Brain pericyte (primary cell): Measurements from ENCODE around the gene MRPL30.
"Not testable (repeated sequence)": the region's sequence is repeated elsewhere in the genome, so short reads cannot be mapped to it uniquely, and the experiment has no call there.

ENCODE experiments used
- DNase-seq: peaks from one replicate; pipeline ENCODE4 v3.0.0-alpha.2; 2012; ENCODE audit warnings: low read depth, low spot score

MRPL30 gene

GRCh38 chr2:99184811-99185210, 3.8 kb downstream of the MRPL30 start:
- no peak for DNase-seq

DNA sequence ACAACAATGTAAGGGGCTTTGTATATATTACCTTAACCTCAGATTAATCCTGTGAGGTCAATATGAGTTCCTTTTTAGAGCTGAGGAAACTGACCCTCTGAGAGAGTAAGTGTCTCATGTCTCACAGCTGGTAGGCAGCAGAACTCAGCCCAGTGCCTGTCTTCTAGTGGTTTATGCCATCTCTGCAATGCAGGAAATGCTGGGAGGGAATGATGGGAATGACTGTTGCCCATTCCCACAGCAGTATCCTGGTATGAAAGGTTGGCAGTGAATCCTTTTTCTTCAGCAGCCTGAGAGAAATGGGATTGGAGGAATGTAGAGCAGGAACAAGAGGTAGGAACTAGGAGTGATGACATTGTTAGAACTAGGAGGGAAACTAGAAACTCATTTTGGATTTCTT, 6.0 kb downstream of the MRPL30 start:
- DNase-seq: no peak

- DNase-seq: no peak
Observed at GRCh38 chr2:99188357-99188756, 7.4 kb downstream of the MRPL30 start.

GRCh38 chr2:99190548-99190947, 9.6 kb downstream of the MRPL30 start:
- DNase-seq: no peak

DNA sequence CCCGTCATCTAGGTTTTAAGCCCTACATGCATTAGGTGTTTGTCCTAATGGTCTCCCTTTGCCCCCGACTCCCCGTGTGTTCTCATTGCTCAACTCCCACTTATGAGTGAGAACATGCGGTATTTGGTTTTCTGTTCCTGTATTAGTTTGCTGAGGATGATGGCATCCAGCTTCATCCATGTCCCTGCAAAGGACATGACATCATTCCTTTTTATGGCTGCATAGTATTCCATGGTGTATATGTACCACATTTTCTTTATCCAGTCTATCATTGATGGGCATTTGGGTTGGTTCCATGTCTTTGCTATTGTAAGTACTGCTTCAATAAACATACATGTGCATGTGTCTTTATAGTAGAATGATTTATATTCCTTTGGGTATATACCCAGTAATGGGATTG, 11.4 kb downstream of the MRPL30 start:
- DNase-seq: not testable (repeated sequence)

DNA sequence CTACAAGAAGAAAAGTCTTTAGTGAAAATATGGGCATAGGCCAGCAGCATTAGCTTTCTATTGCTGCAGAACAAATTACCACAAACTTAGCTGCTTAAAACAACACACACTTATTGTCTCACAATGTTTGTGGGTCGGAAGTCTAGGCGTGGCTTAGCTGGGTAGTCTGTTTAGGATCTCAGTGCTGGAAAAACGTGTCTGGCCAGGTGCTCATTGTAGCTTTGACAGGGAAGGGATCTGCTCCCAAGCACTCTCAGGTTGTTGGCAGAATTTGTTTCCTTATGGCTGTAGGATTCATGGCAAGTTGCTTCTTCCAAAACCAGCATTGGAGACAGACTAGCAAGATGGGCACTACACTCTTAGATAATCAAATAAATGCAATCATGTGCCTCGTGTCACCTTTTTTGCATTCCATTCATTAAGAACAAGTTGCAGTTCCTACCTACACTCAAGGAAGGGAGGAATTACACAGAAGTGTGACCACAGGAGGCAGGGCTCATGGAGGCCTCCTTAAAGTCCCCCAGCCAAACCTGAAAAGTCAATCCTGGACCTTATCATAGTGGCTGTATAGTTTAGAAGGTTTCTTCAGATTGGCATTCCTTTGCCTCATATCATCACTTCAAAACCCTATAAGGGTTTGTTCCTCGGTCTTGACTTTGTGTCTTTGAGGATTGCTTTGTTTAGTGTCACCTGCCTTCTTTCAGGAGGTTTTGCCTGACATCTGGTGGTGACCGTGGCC, 17.3 kb downstream of the MRPL30 start:
- no peak for DNase-seq

- no peak for DNase-seq
Observed at GRCh38 chr2:99200076-99200800, 19.3 kb downstream of the MRPL30 start.

- no peak for DNase-seq
Observed at GRCh38 chr2:99201959-99202678, 21.1 kb downstream of the MRPL30 start.

- DNase-seq: no peak
Observed at GRCh38 chr2:99205491-99205890, 24.5 kb downstream of the MRPL30 start.

DNA sequence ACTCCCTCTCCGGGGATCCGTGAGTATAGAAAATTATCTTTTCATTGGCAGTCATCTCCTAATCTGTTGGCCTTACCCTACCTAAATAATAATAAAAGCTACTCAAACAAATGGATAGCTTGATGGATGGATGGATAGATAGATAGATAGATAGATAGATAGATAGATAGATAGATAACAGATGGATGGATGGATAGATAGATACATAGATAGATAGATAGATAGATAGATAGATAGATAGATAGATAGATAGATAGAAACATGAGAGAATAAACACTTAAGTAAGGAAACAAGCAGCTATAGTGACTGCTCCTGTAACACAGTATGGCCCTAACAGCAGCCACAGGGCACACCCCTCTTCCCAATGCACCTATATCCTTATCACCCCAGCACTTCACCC, 35.1 kb downstream of the MRPL30 start:
- no peak for DNase-seq

GRCh38 chr2:99217929-99218501, 37.0 kb downstream of the MRPL30 start:
- DNase-seq: no peak

- not testable (repeated sequence) for DNase-seq
Observed at GRCh38 chr2:99233177-99233576, 52.2 kb downstream of the MRPL30 start.

GRCh38 chr2:99238599-99238998, 57.6 kb downstream of the MRPL30 start:
- DNase-seq: no peak

DNA sequence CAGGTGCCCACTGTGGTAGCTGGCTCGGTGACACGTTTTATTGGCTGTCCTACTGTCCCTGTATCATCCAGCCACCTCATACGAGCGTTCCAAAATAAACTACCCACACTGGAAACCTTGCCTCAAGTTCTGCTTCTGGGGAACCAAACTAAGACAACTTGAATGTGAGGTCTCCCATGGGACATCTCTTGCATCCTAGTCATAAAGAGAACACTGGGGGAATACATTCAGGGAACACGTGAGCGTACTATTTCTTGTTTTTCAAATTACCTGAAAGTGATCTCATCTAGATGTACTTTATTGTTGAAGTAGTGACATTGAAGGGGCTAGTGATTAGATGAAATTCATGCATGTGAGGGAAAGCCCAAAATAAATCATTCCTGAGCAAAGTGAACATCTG, 59.4 kb downstream of the MRPL30 start:
- DNase-seq: no peak

GRCh38 chr2:99242151-99242550, 61.2 kb downstream of the MRPL30 start:
- DNase-seq: no peak
